GM12891 (cell line): ENCODE measurements around the gene ASXL1.

Experiments used
- DNase-seq: peaks from one replicate; pipeline ENCODE4 v3.0.0; 2011; ENCODE audit warnings: low spot score; ENCODE audit not compliant: insufficient read length
- FAIRE-seq: peaks from 2 replicates; lab custom pipeline; 2011; peaks lifted over from hg19 to GRCh38; lab: Jason Lieb, UNC
- PAX5 ChIP-seq: IDR thresholded peaks from 2 replicates; pipeline ENCODE4 v1.6.1; 2011; ENCODE audit warnings: low read length, moderate library complexity, mild to moderate bottlenecking; ENCODE audit not compliant: insufficient read depth, severe bottlenecking
- POLR2A ChIP-seq: IDR thresholded peaks from 2 replicates; pipeline ENCODE4 v1.6.1; 2011; ENCODE audit warnings: low read depth, low read length, control low read depth
- POLR2AphosphoS5 ChIP-seq: IDR thresholded peaks from 2 replicates; pipeline ENCODE4 v1.6.1; 2011; ENCODE audit warnings: low read depth, low read length, control low read depth
- POU2F2 ChIP-seq: IDR thresholded peaks from 2 replicates; pipeline ENCODE4 v1.6.1; 2011; ENCODE audit warnings: low read depth, mild to moderate bottlenecking, control low read depth, low read length, moderate library complexity
- SPI1 ChIP-seq: IDR thresholded peaks from 2 replicates; pipeline ENCODE4 v1.6.1; 2011; ENCODE audit warnings: low read depth, low read length, control low read depth
- TAF1 ChIP-seq: IDR thresholded peaks from 2 replicates; pipeline ENCODE4 v1.6.1; 2011; ENCODE audit warnings: low read depth, low read length, control low read depth

ASXL1 gene

GRCh38 chr20:32429745-32430360 lies 71.7 kb downstream of the ASXL1 start:
- no peak for FAIRE-seq
- TF ChIP-seq SPI1: no peak
- no peak for TF ChIP-seq PAX5
- TF ChIP-seq TAF1: no peak
- no peak for TF ChIP-seq POLR2AphosphoS5
- TF ChIP-seq POLR2A: no peak
- TF ChIP-seq POU2F2: no peak
- DNase-seq: no peak

GRCh38 chr20:32431457-32431856 lies 73.3 kb downstream of the ASXL1 start:
- TF ChIP-seq POU2F2 (no peak), POLR2A (no peak), PAX5 (no peak), TAF1 (no peak), POLR2AphosphoS5 (no peak), SPI1 (no peak)
- FAIRE-seq: no peak

GRCh38 chr20:32432277-32432676 lies 74.1 kb downstream of the ASXL1 start:
- FAIRE-seq: no peak
- DNase-seq: no peak
- TF ChIP-seq TAF1 (no peak), POU2F2 (no peak), POLR2A (no peak), PAX5 (no peak), SPI1 (no peak), POLR2AphosphoS5 (no peak)

More at GRCh38 chr20:32431457-32431856, 73.3 kb downstream of the ASXL1 start:
- DNase-seq: no peak

GRCh38 chr20:32433311-32434021 lies 75.3 kb downstream of the ASXL1 start:
- TF ChIP-seq TAF1: no peak
- TF ChIP-seq POLR2AphosphoS5: no peak
- no peak for TF ChIP-seq POLR2A
- no peak for TF ChIP-seq PAX5
- no peak for TF ChIP-seq POU2F2
- no peak for TF ChIP-seq SPI1
- DNase-seq (no peak), FAIRE-seq (no peak)

GRCh38 chr20:32434434-32434833 lies 76.3 kb downstream of the ASXL1 start:
- TF ChIP-seq PAX5 (no peak), POLR2AphosphoS5 (no peak)
- FAIRE-seq (no peak), DNase-seq (no peak)

GRCh38 chr20:32435449-32436107 lies 77.4 kb downstream of the ASXL1 start:
- DNase-seq (no peak), FAIRE-seq (no peak)
- TF ChIP-seq POU2F2 (no peak), POLR2AphosphoS5 (no peak), POLR2A (no peak), TAF1 (no peak), SPI1 (no peak), PAX5 (no peak)

- TF ChIP-seq POLR2AphosphoS5 (no peak), SPI1 (no peak), TAF1 (no peak), POU2F2 (no peak), PAX5 (no peak), POLR2A (no peak)
- DNase-seq (no peak), FAIRE-seq (no peak)
Measured at GRCh38 chr20:32436142-32436861, 78.2 kb downstream of the ASXL1 start.

- FAIRE-seq: no peak
- TF ChIP-seq SPI1: no peak
- TF ChIP-seq POLR2A: no peak
- TF ChIP-seq POU2F2: no peak
- no peak for TF ChIP-seq TAF1
- TF ChIP-seq POLR2AphosphoS5: no peak
- no peak for TF ChIP-seq PAX5
- no peak for DNase-seq
Measured at GRCh38 chr20:32436968-32437367, 78.8 kb downstream of the ASXL1 start.

- no peak for DNase-seq
- no peak for TF ChIP-seq POLR2A
- TF ChIP-seq TAF1: no peak
- TF ChIP-seq POU2F2: no peak
- FAIRE-seq: no peak
Measured at GRCh38 chr20:32437391-32438074, 79.4 kb downstream of the ASXL1 start.

GRCh38 chr20:32438331-32438858 lies 80.3 kb downstream of the ASXL1 start:
- TF ChIP-seq POLR2AphosphoS5: no peak
- no peak for TF ChIP-seq POLR2A
- DNase-seq: no peak
- no peak for FAIRE-seq
